ENCODE results near the gene PRKAG2.

GRCh38 chr7:151591866-151592265 is 285.0 kb downstream of the PRKAG2 start:
- TF ChIP-seq CTCF (IDR thresholded peaks at IDR 0.05) (no peak), RFX5 (IDR thresholded peaks at IDR 0.05; ENCODE audit: low read length) (no peak), TAF1 (IDR thresholded peaks at IDR 0.05; ENCODE audit: borderline replicate concordance, low read depth, low read length) (no peak), NFIC (IDR thresholded peaks at IDR 0.05; ENCODE audit: borderline replicate concordance) (no peak), YY1 (IDR thresholded peaks at IDR 0.05; ENCODE audit: low read depth) (no peak)
